ENCODE results near the gene RAD23A. TPM values are rescaled to one million over a fixed set of nuclear protein-coding genes. Genes with fewer than 3 reads are reported as not detected.
A peak's percentile ranks its signal among the peaks of the same experiment; 100 is the strongest.

Gene RAD23A
- total RNA-seq, 6 donors from 2014 or later: 69.1 to 115 (median 98.8) TPM

GRCh38 chr19:12990431-12990830 is 44.8 kb downstream of the RAD23A start:
- peaks cover 0 to 10% (median 2%) of the 10 kb centered on the region in 4 donors for H3K4me1 ChIP-seq
- peaks cover 0 to 3% (median 0%) of the 10 kb centered on the region in 4 donors for H3K27me3 ChIP-seq
- no peak for ATAC-seq (ENCODE audit: low FRiP score in 2 of 2)
- H3K4me3 ChIP-seq: no peak overlapping the region
- 50 to 55% methylated on average over 14 to 22 of the region's 22 CpGs for WGBS, 2 donors
- no peak overlapping the region for H3K27ac ChIP-seq
- no peaks in the 10 kb centered on the region for H3K36me3 ChIP-seq
- H3K9me3 ChIP-seq: no peaks in the 10 kb centered on the region
- TF ChIP-seq, protein P1, sequence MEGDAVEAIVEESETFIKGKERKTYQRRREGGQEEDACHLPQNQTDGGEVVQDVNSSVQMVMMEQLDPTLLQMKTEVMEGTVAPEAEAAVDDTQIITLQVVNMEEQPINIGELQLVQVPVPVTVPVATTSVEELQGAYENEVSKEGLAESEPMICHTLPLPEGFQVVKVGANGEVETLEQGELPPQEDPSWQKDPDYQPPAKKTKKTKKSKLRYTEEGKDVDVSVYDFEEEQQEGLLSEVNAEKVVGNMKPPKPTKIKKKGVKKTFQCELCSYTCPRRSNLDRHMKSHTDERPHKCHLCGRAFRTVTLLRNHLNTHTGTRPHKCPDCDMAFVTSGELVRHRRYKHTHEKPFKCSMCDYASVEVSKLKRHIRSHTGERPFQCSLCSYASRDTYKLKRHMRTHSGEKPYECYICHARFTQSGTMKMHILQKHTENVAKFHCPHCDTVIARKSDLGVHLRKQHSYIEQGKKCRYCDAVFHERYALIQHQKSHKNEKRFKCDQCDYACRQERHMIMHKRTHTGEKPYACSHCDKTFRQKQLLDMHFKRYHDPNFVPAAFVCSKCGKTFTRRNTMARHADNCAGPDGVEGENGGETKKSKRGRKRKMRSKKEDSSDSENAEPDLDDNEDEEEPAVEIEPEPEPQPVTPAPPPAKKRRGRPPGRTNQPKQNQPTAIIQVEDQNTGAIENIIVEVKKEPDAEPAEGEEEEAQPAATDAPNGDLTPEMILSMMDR (IDR thresholded peaks at IDR 0.05): no peak
- no peak for TF ChIP-seq POLR2AphosphoS5 (IDR thresholded peaks at IDR 0.05)
- TF ChIP-seq POLR2A (IDR thresholded peaks at IDR 0.05): no peak
- TF ChIP-seq EP300 (IDR thresholded peaks at IDR 0.05): no peak
- DNase-seq: peak in 1 of 2 donors; percentile 51

DNA sequence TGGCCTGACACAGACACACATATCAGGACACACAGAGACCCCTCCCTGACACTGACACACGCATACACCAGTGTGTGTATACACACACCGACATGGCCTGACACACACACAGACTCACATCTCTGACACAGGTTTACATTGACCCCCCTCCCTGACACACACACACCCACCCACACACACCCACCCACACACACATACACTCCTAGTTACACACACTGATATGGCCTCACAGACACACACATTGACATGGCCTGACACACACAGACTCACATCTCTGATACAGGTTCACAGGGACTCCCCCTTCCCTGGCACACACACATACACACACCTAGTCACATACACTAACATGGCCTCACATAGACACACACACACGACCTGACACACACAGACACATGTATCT is 45.2 kb downstream of the RAD23A start:
- WGBS, 2 donors: 77 to 79% methylated on average over 3 of the region's 3 CpGs
- ATAC-seq (ENCODE audit: low FRiP score in 2 of 2): no peak

GRCh38 chr19:12991296-12991695 is 45.6 kb downstream of the RAD23A start:
- Histone ChIP-seq H3K4me1 (peaks cover 0 to 13% (median 3%) of the 10 kb centered on the region in 4 donors), H3K4me3 (no peak overlapping the region), H3K36me3 (no peaks in the 10 kb centered on the region), H3K9me3 (no peaks in the 10 kb centered on the region), H3K27ac (no peak overlapping the region), H3K27me3 (peaks cover 0 to 3% (median 0%) of the 10 kb centered on the region in 4 donors)
- ATAC-seq (ENCODE audit: low FRiP score in 2 of 2) (no peak), DNase-seq (no peak)
- 91 to 95% methylated on average over 5 of the region's 5 CpGs for WGBS, 2 donors
- TF ChIP-seq, protein P1 (IDR thresholded peaks at IDR 0.05): no peak
- no peak for TF ChIP-seq POLR2A (IDR thresholded peaks at IDR 0.05)
- TF ChIP-seq POLR2AphosphoS5 (IDR thresholded peaks at IDR 0.05): no peak
- no peak for TF ChIP-seq EP300 (IDR thresholded peaks at IDR 0.05)

More for the DNA sequence above, 45.2 kb downstream of the RAD23A start:
- H3K9me3 ChIP-seq: no peaks in the 10 kb centered on the region
- H3K4me3 ChIP-seq: no peak overlapping the region
- peaks cover 0 to 3% (median 0%) of the 10 kb centered on the region in 4 donors for H3K27me3 ChIP-seq
- peaks cover 0 to 8% (median 2%) of the 10 kb centered on the region in 4 donors for H3K4me1 ChIP-seq
- TF ChIP-seq POLR2AphosphoS5 (IDR thresholded peaks at IDR 0.05): no peak
- no peak for TF ChIP-seq POLR2A (IDR thresholded peaks at IDR 0.05)
- no peak for TF ChIP-seq EP300 (IDR thresholded peaks at IDR 0.05)
- TF ChIP-seq, protein P1 (IDR thresholded peaks at IDR 0.05): no peak
- no peaks in the 10 kb centered on the region for H3K36me3 ChIP-seq
- H3K27ac ChIP-seq: no peak overlapping the region
- DNase-seq: no peak

DNA sequence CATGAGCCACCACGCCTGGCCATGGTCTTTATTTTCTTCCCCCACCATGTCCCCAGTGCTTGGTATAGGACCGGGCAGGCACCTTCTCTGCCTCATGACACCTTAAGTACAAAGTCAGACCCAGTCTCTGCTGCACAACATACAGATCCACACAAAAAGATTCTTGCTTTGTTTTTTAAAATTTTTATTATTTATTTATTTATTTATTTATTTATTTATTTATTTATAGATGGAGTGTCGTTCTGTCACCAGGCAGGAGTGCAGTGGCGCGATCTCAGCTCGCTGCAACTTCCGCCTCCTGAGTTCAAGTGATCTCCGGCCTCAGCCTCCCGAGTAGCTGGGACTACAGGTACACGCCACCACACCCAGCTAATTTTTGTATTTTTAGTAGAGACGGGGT is 47.1 kb downstream of the RAD23A start:
- no peak overlapping the region for H3K27ac ChIP-seq
- H3K27me3 ChIP-seq: peaks cover 0 to 3% (median 2%) of the 10 kb centered on the region in 4 donors
- no peak for ATAC-seq (ENCODE audit: low FRiP score in 2 of 2)
- whole genome bisulfite sequencing, 2 donors: 94 to 95% methylated on average over 11 of the region's 11 CpGs
- no peaks in the 10 kb centered on the region for H3K9me3 ChIP-seq
- no peaks in the 10 kb centered on the region for H3K36me3 ChIP-seq
- DNase-seq: no peak
- H3K4me1 ChIP-seq: peaks cover 8 to 27% (median 15%) of the 10 kb centered on the region in 4 donors
- no peak for TF ChIP-seq EP300 (IDR thresholded peaks at IDR 0.05)
- TF ChIP-seq POLR2AphosphoS5 (IDR thresholded peaks at IDR 0.05): no peak
- TF ChIP-seq, protein P1 (IDR thresholded peaks at IDR 0.05): no peak
- TF ChIP-seq POLR2A (IDR thresholded peaks at IDR 0.05): no peak
- H3K4me3 ChIP-seq: no peak overlapping the region

- H3K4me3 ChIP-seq: no peak overlapping the region
- no peaks in the 10 kb centered on the region for H3K9me3 ChIP-seq
- H3K27ac ChIP-seq: no peak overlapping the region
- 86 to 92% methylated on average over 3 to 7 of the region's 7 CpGs for WGBS, 2 donors
- H3K4me1 ChIP-seq: peaks cover 9 to 36% (median 18%) of the 10 kb centered on the region in 4 donors
- no peak for ATAC-seq (ENCODE audit: low FRiP score in 2 of 2)
- peaks cover 0 to 3% (median 2%) of the 10 kb centered on the region in 4 donors for H3K27me3 ChIP-seq
- TF ChIP-seq POLR2A (IDR thresholded peaks at IDR 0.05) (no peak), EP300 (IDR thresholded peaks at IDR 0.05) (no peak), POLR2AphosphoS5 (IDR thresholded peaks at IDR 0.05) (no peak)
- TF ChIP-seq, protein P1 (IDR thresholded peaks at IDR 0.05): no peak
- peak in 1 of 2 donors; percentile 66 for DNase-seq
- H3K36me3 ChIP-seq: no peaks in the 10 kb centered on the region
These were observed 47.9 kb downstream of the RAD23A start for GRCh38 chr19:12993562-12993961.
